B cell (primary cell): ENCODE measurements around the gene EIF3B. TPM values are rescaled to one million over a fixed set of nuclear protein-coding genes. Genes with fewer than 3 reads are reported as not detected.
"Not testable (repeated sequence)": the region's sequence is repeated elsewhere in the genome, so short reads cannot be mapped to it uniquely, and the experiment has no call there.

Source experiments
- ATAC-seq: fragments of 200-7000 bp; cut with Tn5 transposase; one replicate; pipeline ENCODE4 v1.10.0; 2021; ENCODE audit warnings: low read depth, mild to moderate bottlenecking, moderate number of reproducible peaks, moderate library complexity
- CTCF ChIA-PET: fragments of 350-600 bp; sonication (Branson Sonifier 250); formaldehyde crosslinking; loops from one replicate; lab custom pipeline; 2021; ENCODE audit warnings: antibody characterized with exemption, inconsistent platforms; lab: Charles Lee
- POLR2A ChIA-PET: fragments of 350-600 bp; sonication (Branson Sonifier 250); formaldehyde crosslinking; loops from one replicate; lab custom pipeline; 2021; ENCODE audit warnings: antibody characterized with exemption; lab: Charles Lee
- DNase-seq: peaks from one replicate; pipeline ENCODE4 v3.0.0; 2013
- H2AFZ ChIP-seq: 2 replicates; pipeline ENCODE4 v1.6.1; 2012; ENCODE audit warnings: mild to moderate bottlenecking, low read depth, low read length; ENCODE audit not compliant: insufficient read depth, poor library complexity, severe bottlenecking
- H3K27ac ChIP-seq, 2 donors: 1 replicate in 1 of 2; 2 replicates in 1 of 2; pipeline ENCODE4 v1.5.1; 2012 to 2013; ENCODE audit warnings: low read length in 2 of 2, mild to moderate bottlenecking in 2 of 2, moderate library complexity in 1 of 2
- H3K27me3 ChIP-seq, 4 experiments: fragments of 200-600 bp in 1 of 4; sonication (generic) in 1 of 4; replicated peaks in 1 of 4; 1 replicate in 2 of 4; 2 replicates in 2 of 4; pipeline versions ENCODE4 v1.6.1 to v1.7.0; 2013 to 2016; ENCODE audit warnings: low read length in 3 of 4, mild to moderate bottlenecking in 2 of 4, mixed read lengths in 1 of 4, moderate library complexity in 1 of 4; ENCODE audit not compliant: insufficient read depth in 4 of 4, control insufficient read depth in 3 of 4; ENCODE audit errors: control extremely low read depth in 1 of 4
- H3K36me3 ChIP-seq, 2 experiments: replicated peaks in 1 of 2; 1 replicate in 1 of 2; 2 replicates in 1 of 2; pipeline versions ENCODE4 v1.6.1 to v1.7.1; 2013; ENCODE audit warnings: low read length in 1 of 2; ENCODE audit not compliant: insufficient read depth in 2 of 2, control insufficient read depth in 1 of 2; ENCODE audit errors: control extremely low read depth in 1 of 2, extremely low read depth in 1 of 2
- H3K4me1 ChIP-seq, 2 donors: fragments of 200-600 bp in 1 of 2; sonication (generic) in 1 of 2; 1 replicate in 1 of 2; 2 replicates in 1 of 2; pipeline versions ENCODE4 v1.5.1 to v1.6.1; 2013 to 2017; ENCODE audit warnings: low read length in 2 of 2; ENCODE audit not compliant: control insufficient read depth in 2 of 2, insufficient read depth in 2 of 2
- H3K4me2 ChIP-seq: replicated peaks from 2 replicates; pipeline ENCODE3; 2012; ENCODE audit warnings: mild to moderate bottlenecking, low read depth, low read length; ENCODE audit not compliant: poor library complexity, severe bottlenecking
- H3K4me3 ChIP-seq, 5 experiments: fragments of 200-600 bp in 1 of 5; sonication (generic) in 1 of 5; 1 replicate in 3 of 5; 2 replicates in 2 of 5; pipeline versions ENCODE4 v1.5.1 to v1.7.0; 2011 to 2016; ENCODE audit warnings: low read length in 4 of 5, mild to moderate bottlenecking in 4 of 5, low read depth in 2 of 5, control low read depth in 1 of 5, moderate library complexity in 1 of 5; ENCODE audit not compliant: insufficient read depth in 1 of 5; ENCODE audit errors: control extremely low read depth in 1 of 5, extremely low read depth in 1 of 5
- H3K79me2 ChIP-seq: fragments of 200-600 bp; sonication (generic); one replicate; pipeline ENCODE4 v1.6.0; 2016; ENCODE audit warnings: low read length; ENCODE audit not compliant: control insufficient read depth, insufficient read depth
- H3K9ac ChIP-seq: fragments of 200-600 bp; sonication (generic); 2 replicates; pipeline ENCODE4 v1.6.1; 2017; ENCODE audit warnings: mild to moderate bottlenecking, low read length, moderate library complexity
- H3K9me3 ChIP-seq, 3 donors: one replicate each; pipeline versions ENCODE4 v1.6.1 to v1.7.1; 2013; ENCODE audit warnings: low read length in 2 of 3; ENCODE audit not compliant: control insufficient read depth in 2 of 3, insufficient read depth in 1 of 3; ENCODE audit errors: control extremely low read depth in 1 of 3
- H4K20me1 ChIP-seq: 2 replicates; pipeline ENCODE4 v1.6.0; 2012; ENCODE audit warnings: mild to moderate bottlenecking, low read length; ENCODE audit not compliant: insufficient read depth, control insufficient read depth, poor library complexity, severe bottlenecking
- H3K27ac Mint-ChIP-seq: one replicate; pipeline ENCODE4 v1.8.0; 2021; ENCODE audit warnings: mixed read lengths
- H3K27me3 Mint-ChIP-seq: one replicate; pipeline ENCODE4 v1.8.0; 2021; ENCODE audit warnings: mixed read lengths
- H3K4me1 Mint-ChIP-seq: one replicate; pipeline ENCODE4 v1.8.0; 2021; ENCODE audit warnings: mixed read lengths
- H3K4me3 Mint-ChIP-seq: one replicate; pipeline ENCODE4 v1.8.0; 2021; ENCODE audit warnings: mixed read lengths
- H3K9me3 Mint-ChIP-seq: one replicate; pipeline ENCODE4 v1.8.0; 2022; ENCODE audit warnings: mixed read lengths; ENCODE audit not compliant: insufficient read depth
- CTCF ChIP-seq: fragments of 200-600 bp; IDR thresholded peaks from one replicate; pipeline ENCODE4 v1.8.0; 2022; ENCODE audit warnings: antibody characterized with exemption, mild to moderate bottlenecking
- EZH2 ChIP-seq: IDR thresholded peaks from 2 replicates; pipeline ENCODE4 v1.6.1; 2012; ENCODE audit warnings: borderline replicate concordance, low read depth, mild to moderate bottlenecking, moderate library complexity, low read length; ENCODE audit not compliant: insufficient read depth, poor library complexity, severe bottlenecking
- WGBS: methylation state at CpG from one replicate; pipeline ENCODE4 v1.1.5; 2013; ENCODE audit warnings: missing lambda C conversion rate; ENCODE audit not compliant: insufficient coverage; 5-methylcytosine and 5-hydroxymethylcytosine counted together
- intact Hi-C: fragments of 100-400 bp; cut with micrococcal nuclease; formaldehyde crosslinking; loops from one replicate; pipeline ENCODE4 v1.10.0; 2022
- polyA plus RNA-seq: library from polyadenylated mRNA; depleted of rRNA; stranded (reverse); fragments of >200 nt; gene quantifications from 2 replicates; pipeline ENCODE4 v1.2.3, GENCODE V29; 2012
- total RNA-seq, 2 donors: library from RNA; stranded (reverse); fragments of 120-200 nt in 1 of 2; gene quantifications; 1 replicate in 1 of 2; 2 replicates in 1 of 2; pipeline versions ENCODE4 v1.2.3 to v1.2.4, GENCODE V29; 2013 to 2022

The EIF3B gene
- total and polyA plus RNA-seq, 2 donors (not counting 1 experiment from before 2014, with no cell fraction given) = 69.3 to 152 TPM

GRCh38 chr7:2336626-2337299 lies 17.9 kb upstream of the EIF3B start:
- no peaks in the 10 kb centered on the region for H3K27me3 ChIP-seq
- no peaks in the 10 kb centered on the region for H3K9me3 ChIP-seq
- no peak overlapping the region for H3K27ac Mint-ChIP-seq
- no peak overlapping the region for H3K4me2 ChIP-seq
- no peaks in the 10 kb centered on the region for H4K20me1 ChIP-seq
- H3K79me2 ChIP-seq = no peaks in the 10 kb centered on the region
- no peaks in the 10 kb centered on the region for H3K36me3 ChIP-seq
- H3K4me3 ChIP-seq = no peak overlapping the region
- TF ChIP-seq CTCF (no peak), EZH2 (no peak)
- no peak overlapping the region for H3K9ac ChIP-seq
- H2AFZ ChIP-seq = no peak overlapping the region
- H3K27me3 Mint-ChIP-seq = no peaks in the 10 kb centered on the region
- ChIA-PET CTCF (interaction anchor here (1.7 kb wide), 1 partner anchor 11 kb away, joined by 4 read pairs; no protein-coding TSS in a partner anchor), POLR2A (interaction anchor here (0.6 kb wide), 1 partner anchor 762 kb away, joined by 3 read pairs; no protein-coding TSS in a partner anchor)
- ATAC-seq (no peak), DNase-seq (no peak)
- intact Hi-C loops = no loop called here
- 97% methylated on average over 16 of the region's 20 CpGs for WGBS
- H3K27ac ChIP-seq = no peak overlapping the region
- no peaks in the 10 kb centered on the region for H3K4me1 ChIP-seq
- no peaks in the 10 kb centered on the region for H3K9me3 Mint-ChIP-seq
- no peaks in the 10 kb centered on the region for H3K4me1 Mint-ChIP-seq
- H3K4me3 Mint-ChIP-seq = no peak overlapping the region

- H3K9ac ChIP-seq, H3K27me3 ChIP-seq, H3K36me3 ChIP-seq, DNase-seq, H3K9me3 Mint-ChIP-seq, H3K27me3 Mint-ChIP-seq, H3K4me3 ChIP-seq, H3K79me2 ChIP-seq, H3K4me1 ChIP-seq, H3K9me3 ChIP-seq, H3K4me3 Mint-ChIP-seq, H4K20me1 ChIP-seq, H3K4me1 Mint-ChIP-seq: not testable (repeated sequence)
- Histone ChIP-seq H3K4me2 (peak overlapping the region; percentile 65), H3K27ac (peak overlapping the region; percentile 38 to 41), H2AFZ (peak overlapping the region; percentile 82)
- 89% methylated on average over 10 of the region's 15 CpGs for WGBS
- intact Hi-C loops = loop anchor here (1.0 to 10.0 kb wide), 4 partner anchors 100 to 683 kb away; partner anchors contain the start of gene MAD1L1
- peak; percentile 23 for ATAC-seq
- POLR2A ChIA-PET = interaction anchor here (0.7 kb wide), 3 partner anchors 71 to 766 kb away, joined by 6 to 7 read pairs (median 6); no protein-coding TSS in a partner anchor
- peak overlapping the region; percentile 58 for H3K27ac Mint-ChIP-seq
- CTCF ChIA-PET = interaction anchor here (0.6 to 3.9 kb wide), 59 partner anchors 10 to 771 kb away, joined by 3 to 40 read pairs (median 4); partner anchors contain the start of genes MAD1L1, MRM2 and NUDT1
Measured at GRCh38 chr7:2347351-2348063, 7.1 kb upstream of the EIF3B start.
